SU-DHL-6 (cell line): ENCODE results near the gene TIMP3.

Source experiments
- EZH2phosphoT487 ChIP-seq: fragments of 200-600 bp; sonication (generic), shearing (Covaris generic); conservative IDR thresholded peaks from 2 replicates; pipeline ENCODE4 v1.6.1; 2018; ENCODE audit warnings: mild to moderate bottlenecking, antibody characterized with exemption, low read length, moderate library complexity, mixed read lengths
- TF ChIP-seq, protein P1 (sequence below): fragments of 200-600 bp; sonication (generic); IDR thresholded peaks from one replicate; pipeline ENCODE4 v1.5.1; 2017; ENCODE audit warnings: antibody characterized with exemption, mild to moderate bottlenecking, low read length, moderate library complexity; ENCODE audit not compliant: insufficient read depth, poor library complexity, severe bottlenecking

DNA sequence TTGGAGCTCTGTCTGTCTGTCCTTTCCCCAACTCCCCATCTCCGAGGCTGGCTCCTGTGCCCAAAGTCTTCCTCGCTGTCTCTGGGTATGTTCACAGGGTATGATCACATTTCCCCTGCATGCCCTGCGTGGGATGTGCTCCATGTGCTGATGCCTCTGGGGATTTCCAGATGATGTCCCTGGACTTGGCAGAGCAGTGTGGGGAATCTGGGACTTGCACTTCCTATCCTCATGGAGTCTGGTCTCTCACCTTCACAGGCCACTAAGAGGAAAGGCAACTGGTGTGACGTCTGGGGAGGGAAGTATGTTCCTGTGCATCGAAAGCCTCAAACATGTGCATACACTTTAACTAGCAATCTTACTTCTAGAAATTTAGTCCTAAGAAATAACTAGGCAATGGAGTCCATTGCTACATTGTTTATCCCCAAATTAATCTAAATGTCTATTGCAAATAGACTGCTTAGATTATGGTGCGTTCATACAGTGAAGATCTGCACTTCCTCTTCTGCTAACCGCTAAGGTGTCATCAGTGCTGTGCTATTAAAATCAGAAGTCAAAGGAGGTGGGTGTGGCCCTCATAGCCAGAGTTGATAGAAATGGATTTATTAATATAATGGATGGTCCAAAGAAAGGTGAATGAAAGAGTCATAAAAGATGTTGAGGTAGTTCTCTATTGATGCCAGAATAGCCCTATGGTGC is 20.8 kb downstream of the TIMP3 start:
- TF ChIP-seq, protein P1, sequence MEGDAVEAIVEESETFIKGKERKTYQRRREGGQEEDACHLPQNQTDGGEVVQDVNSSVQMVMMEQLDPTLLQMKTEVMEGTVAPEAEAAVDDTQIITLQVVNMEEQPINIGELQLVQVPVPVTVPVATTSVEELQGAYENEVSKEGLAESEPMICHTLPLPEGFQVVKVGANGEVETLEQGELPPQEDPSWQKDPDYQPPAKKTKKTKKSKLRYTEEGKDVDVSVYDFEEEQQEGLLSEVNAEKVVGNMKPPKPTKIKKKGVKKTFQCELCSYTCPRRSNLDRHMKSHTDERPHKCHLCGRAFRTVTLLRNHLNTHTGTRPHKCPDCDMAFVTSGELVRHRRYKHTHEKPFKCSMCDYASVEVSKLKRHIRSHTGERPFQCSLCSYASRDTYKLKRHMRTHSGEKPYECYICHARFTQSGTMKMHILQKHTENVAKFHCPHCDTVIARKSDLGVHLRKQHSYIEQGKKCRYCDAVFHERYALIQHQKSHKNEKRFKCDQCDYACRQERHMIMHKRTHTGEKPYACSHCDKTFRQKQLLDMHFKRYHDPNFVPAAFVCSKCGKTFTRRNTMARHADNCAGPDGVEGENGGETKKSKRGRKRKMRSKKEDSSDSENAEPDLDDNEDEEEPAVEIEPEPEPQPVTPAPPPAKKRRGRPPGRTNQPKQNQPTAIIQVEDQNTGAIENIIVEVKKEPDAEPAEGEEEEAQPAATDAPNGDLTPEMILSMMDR: no peak
- no peak for TF ChIP-seq EZH2phosphoT487
